Kasumi-1 (cell line): Measurements from ENCODE around the gene PLD6.
"Not testable (repeated sequence)": the region's sequence is repeated elsewhere in the genome, so short reads cannot be mapped to it uniquely, and the experiment has no call there.

Experiments
- DNase-seq, 2 experiments: peaks; one replicate each; lab custom pipeline; 2025; lab: John Stamatoyannopoulos, UW

PLD6 gene, protein sequence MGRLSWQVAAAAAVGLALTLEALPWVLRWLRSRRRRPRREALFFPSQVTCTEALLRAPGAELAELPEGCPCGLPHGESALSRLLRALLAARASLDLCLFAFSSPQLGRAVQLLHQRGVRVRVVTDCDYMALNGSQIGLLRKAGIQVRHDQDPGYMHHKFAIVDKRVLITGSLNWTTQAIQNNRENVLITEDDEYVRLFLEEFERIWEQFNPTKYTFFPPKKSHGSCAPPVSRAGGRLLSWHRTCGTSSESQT

GRCh38 chr17:17206124-17206912 lies at the start of gene PLD6:
Gene PLD6, minus strand, starts transcription at chr17:17206333. Its CDS starts 47 bp downstream, at chr17:17206286.
- peak; percentile 56 to 57 for DNase-seq

DNA sequence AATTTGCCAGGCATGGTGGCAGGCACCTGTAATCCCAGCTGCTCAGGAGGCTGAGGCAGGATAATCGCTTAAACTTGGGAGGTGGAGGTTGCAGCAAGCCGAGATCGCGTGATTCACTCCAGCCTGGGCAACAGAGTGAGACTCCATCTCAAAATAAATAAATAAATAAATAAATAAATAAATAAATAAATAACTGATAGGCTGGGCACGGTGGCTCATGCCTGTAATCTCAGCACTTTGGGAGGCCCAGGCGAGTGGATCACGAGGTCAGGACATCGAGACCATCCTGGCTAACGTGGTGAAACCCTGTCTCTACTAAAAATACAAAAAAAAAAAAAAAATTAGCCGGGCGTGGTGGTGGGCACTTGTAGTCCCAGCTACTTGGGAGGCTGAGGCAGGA lies 49.6 kb upstream of the PLD6 start:
- not testable (repeated sequence) for DNase-seq

DNA sequence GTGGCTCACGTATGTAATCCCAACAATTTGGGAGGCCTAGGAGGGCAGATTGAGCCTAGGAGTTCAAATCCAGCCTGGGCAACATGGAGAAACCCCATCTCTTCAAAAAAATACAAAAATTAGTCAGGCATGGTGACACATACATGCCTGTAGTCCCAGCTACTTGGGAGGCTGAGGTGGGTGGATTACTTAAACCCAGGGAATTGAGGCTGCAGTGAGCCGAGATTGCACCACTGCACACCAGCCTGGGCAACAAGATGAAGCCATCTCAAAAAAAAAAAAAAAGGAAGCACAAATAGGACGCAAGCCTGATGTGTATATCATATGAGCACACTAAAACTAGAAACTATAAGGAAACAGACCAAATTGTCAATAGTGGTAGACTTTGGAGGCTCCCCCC lies 47.9 kb upstream of the PLD6 start:
- DNase-seq, result no peak

DNA sequence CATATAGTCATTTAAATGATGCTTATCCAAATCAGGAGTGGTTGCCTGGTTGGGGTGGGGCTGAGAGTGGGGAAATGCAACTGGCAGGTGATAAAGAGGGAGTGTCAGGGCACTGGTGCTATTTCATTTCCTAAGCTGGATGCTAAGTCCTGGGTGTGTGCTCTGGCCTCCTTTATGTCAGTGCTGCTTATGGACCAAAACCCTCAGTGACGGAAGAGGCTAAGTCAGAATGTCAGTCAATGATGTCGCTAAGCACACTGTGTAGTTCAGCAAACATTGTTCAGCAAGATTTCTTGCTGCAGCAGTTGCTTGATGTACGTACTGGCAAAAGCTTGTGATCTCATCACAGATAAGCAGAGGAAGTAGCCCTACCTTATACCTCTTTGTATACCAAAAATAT lies 47.3 kb upstream of the PLD6 start:
- no peak for DNase-seq

- DNase-seq, result no peak
Observed at GRCh38 chr17:17252149-17252661, 46.1 kb upstream of the PLD6 start.

DNA sequence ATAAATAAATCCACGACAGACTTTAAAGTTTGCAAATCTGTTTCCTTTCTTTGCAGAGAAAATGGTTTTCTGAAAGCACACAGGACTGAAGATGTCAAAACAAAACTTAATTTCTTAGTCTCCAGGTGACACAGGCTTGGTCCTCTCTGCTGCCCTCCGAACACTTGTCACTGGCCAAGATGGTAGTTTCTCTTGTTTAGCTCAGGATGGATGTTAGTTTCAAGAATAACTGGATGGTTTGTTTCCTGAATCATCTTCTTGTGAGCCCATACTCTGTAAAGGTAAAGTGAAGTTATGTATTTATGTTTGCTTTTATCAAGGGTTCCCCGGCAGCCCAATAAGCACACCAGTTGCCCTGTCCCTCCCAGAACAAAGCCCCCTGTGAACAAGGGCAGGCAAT lies 40.7 kb upstream of the PLD6 start:
- no peak for DNase-seq

DNA sequence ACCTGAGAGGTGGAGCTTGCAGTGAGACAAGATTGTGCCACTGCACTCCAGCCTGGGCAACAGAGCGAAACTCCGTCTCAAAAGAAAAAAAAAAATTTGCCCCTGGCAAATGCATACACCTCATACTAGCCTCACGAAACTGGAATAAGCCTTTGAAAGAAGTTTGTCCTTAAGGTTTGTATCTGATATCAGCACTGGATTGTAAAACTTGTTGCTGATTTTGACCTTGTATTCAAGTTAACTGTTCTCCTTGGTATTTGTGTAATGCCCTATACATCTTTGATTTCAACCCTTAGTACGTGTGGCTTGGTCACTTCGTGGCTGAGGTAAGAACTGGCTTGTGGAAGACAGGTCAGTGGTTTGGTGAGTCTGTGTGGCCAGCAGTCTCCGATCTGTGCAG lies 37.0 kb upstream of the PLD6 start:
- no peak for DNase-seq

DNA sequence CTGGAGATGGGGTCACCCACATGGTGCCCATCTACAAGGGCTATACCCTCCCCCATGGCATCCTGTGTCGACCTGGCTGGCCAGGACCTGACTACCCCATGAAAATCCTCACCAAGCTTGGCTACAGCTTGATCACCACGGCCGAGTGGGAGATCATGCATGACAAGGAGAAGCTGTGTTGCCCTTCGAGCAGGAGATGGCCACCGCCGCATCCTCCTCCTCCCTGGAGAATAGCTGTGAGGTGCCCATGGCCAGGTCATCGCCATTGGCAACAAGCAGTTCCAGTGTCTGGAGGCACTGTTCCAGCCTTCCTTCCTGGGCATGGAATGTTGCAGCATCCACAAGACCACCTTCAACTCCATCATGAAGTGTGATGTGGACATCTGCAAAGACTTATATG lies 36.1 kb upstream of the PLD6 start:
- DNase-seq, result no peak

DNA sequence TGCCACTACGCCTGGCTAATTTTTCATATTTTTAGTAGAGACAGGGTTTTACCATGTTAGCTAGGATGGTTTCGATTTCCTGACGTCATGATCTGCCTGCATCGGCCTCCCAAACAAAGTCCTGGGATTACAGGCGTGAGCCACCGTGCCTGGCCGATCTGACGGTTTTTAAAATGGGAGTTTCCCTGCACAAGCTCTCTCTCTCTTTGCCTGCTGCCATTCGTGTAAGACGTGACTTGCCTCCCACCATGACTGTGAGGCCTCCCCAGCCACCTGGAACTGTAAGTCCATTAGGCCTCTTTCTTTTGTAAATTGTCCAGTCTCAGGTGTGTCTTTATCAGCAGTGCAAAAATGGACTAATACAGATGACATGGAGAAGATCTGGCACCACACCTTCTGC lies 35.5 kb upstream of the PLD6 start:
- DNase-seq, result no peak

- no peak for DNase-seq
Observed at GRCh38 chr17:17239832-17240231, 33.7 kb upstream of the PLD6 start.

DNA sequence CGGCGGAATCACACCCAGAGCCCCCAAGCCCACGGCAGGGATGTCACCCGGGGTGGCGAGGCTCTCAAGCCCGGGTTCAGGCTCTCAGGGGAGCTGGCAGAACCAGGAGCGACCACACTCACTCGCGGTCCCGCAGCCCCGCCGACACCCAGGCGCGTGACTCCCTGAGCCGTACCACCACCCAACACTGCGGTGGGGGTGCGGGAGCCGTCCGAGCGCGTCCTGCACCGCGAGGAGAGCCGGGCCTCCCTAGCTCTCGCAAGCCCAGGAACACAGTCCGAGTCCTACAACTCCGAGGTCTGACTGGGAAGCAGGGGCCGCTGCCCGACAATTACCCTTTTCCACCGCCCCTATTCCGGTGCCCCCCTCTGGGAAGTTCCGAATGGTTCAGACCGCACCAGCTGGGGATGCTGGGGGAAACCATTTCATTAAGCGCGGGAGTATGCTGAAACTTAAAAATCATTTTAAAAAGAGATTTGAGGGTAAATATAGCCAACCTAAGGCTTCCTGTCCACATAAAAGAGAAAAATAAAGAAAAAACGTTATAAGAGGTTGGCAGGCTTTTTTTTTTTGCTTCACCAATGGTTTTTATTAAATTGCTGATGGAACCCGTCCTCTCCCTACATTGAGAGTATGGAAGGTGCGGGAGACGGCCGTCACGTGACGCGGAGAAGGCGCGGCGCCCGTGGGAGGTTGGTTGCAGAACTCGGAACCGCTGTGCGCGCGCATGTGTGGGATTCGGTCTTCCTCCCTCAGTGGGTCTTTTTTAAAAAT lies 31.1 kb upstream of the PLD6 start, which contains the start of gene FLCN:
Gene FLCN, minus strand, starts transcription at position 143 of the 774 bp plus-strand sequence. CDS start 9,031 bp downstream, outside the sequence.
- peak; percentile 55 to 62 for DNase-seq

- no peak for DNase-seq
Observed at GRCh38 chr17:17236295-17237025, 30.3 kb upstream of the PLD6 start.

DNA sequence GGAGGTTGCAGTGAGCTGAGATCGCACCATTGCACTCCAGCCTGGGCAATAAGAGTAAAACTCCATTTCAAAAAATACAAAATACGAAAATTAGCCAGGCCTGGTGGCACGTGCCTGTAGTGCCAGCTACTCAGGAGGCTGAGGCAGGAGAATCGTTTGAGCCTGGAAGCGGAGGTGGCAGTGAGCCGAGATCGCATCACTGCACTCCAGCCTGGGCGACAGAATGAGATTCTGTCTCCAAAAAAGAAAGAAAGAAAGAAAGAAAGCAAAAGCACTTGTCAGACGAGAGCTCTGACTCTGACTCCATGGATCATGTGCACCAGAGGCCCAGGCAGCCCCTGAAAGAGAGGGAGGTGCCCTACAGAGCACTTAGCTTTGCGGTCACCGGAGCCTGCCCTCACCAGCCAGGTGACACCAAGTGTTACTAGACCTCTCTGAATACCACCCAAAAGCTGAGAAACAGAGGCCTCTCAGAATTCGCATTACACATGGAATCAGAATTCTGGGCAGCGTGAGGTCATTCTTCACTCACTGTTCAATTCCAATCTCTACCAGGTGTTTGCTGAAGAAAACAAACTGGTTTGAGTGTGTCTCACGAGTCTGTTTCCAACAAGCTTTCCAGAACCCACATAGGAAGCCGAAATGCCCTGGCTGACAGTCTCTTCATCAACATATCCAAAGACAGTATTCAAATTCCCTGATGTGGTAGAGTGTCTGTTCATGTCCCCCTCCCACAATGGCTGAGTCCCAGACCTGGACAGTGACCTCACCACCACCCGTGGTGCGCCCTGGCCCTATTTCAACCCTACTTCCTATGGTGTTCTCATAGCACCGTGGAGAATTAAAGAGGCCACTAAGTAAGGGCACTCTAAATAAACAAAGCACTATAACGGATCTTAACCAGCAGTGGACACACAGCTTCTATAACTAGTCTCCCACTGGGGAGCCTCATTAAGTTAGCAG lies 29.4 kb upstream of the PLD6 start:
- no peak for DNase-seq

DNA sequence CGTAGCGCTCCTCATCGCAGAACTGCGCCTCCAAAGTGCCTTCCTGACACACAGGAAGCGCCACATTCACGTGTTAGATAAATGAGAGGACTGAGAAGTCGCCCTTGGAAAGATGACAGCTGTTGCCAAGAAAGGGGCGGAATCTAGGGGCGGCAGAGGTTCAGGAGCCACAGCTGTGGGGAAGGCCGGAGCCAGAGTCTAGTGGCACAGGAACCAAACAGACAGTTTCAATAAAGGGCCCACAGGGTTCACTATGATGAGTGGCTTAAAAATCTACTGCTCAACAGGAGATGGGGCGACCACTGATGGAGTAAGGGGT lies 26.1 kb upstream of the PLD6 start:
- DNase-seq, result no peak

GRCh38 chr17:17231621-17232302 lies 25.6 kb upstream of the PLD6 start:
- DNase-seq, result no peak

GRCh38 chr17:17229416-17230384 lies 23.6 kb upstream of the PLD6 start:
- DNase-seq, result no peak

- DNase-seq, result no peak
Observed at GRCh38 chr17:17228521-17229279, 22.6 kb upstream of the PLD6 start.
